Heart left ventricle (tissue), 13 donors: ENCODE results near the gene INHBA.

Experiments used
- CTCF ChIP-seq, 12 donors: fragments of 200-600 bp; sonication (generic) in 4 of 12; IDR thresholded peaks; one replicate each; pipeline versions ENCODE4 v1.5.0 to v1.8.0; 2018 to 2022; ENCODE audit warnings: antibody characterized with exemption in 12 of 12, mild to moderate bottlenecking in 5 of 12
- POLR2A ChIP-seq, 2 donors: fragments of 450-650 bp; IDR thresholded peaks; one replicate each; pipeline ENCODE4 v1.6.1; 2017; ENCODE audit warnings: antibody characterized with exemption in 2 of 2, mild to moderate bottlenecking in 2 of 2, moderate library complexity in 2 of 2
- donor health status: ischemic (EF 13 %, LVEDD 7.1; RV severe dilation, severe dysfunction).
- donor health status: DM: no; HTN: yes; CAD: no.
- donor health status: DM: no; HTN: no; CAD: no.
- donor health status: ischemic (EF 25% LVEDD 6.9; RV normal size, moderate dysfunction).
- donor health status: ischemic (EF 25% LVEDD 5.7; RV mildly dilated, moderate dysfunction).
- donor health status: ischemic (EF 35%, LVEDD 5.7; RV mildly dilated, moderate dysfunction).
- donor health status: nonischemic (EF 11% LVEDD 7.7; RV severe dilation, severe dysfunction).
- donor health status: DM: yes; HTN: yes; CAD: no.
- donor health status: PGD.
- donor health status: ischemic (EF 29% LVEDD 5.4; RV normal size, mild dysfunction).
- donor health status: nonischemic (EF 23%, LVEDD 6.1; RV moderate dilation, normal function).

GRCh38 chr7:41661596-41661995 is 41.3 kb downstream of the INHBA start:
- TF ChIP-seq POLR2A (IDR thresholded peaks at IDR 0.05) (no peak), CTCF (IDR thresholded peaks at IDR 0.05) (no peak)
